ENCODE measurements around the gene MRE11. TPM values are rescaled to one million over a fixed set of nuclear protein-coding genes. Genes with fewer than 3 reads are reported as not detected.

Gene MRE11
- total and polyA plus RNA-seq, 9 donors: 8.0 to 22.6 (median 15.1) TPM

Other genes starting within 250 kb of the MRE11 start
- not detected for gene IZUMO1R, start 189.3 kb downstream of the MRE11 start, total RNA-seq
- not detected for gene IZUMO1R, start 189.3 kb downstream of the MRE11 start, polyA plus RNA-seq (ENCODE audit: insufficient read depth in 1 of 8, insufficient read length in 8 of 8, low replicate concordance in 1 of 8)
- gene GPR83, start 92.4 kb downstream of the MRE11 start, total RNA-seq: 0.09 TPM
- under 1 TPM; 0.16 to 0.31 (median 0.19) TPM for gene GPR83, start 92.4 kb downstream of the MRE11 start, polyA plus RNA-seq (ENCODE audit: insufficient read depth in 1 of 8, insufficient read length in 8 of 8, low replicate concordance in 1 of 8)
- 17.1 TPM for gene ANKRD49, start 140 bp upstream of the MRE11 start, total RNA-seq
- gene ANKRD49, start 140 bp upstream of the MRE11 start, polyA plus RNA-seq (ENCODE audit: insufficient read depth in 1 of 8, insufficient read length in 8 of 8, low replicate concordance in 1 of 8): 10 to 100 TPM; 10.0 to 14.0 (median 12.2) TPM
- not detected for gene C11orf97, start 18.6 kb upstream of the MRE11 start, total RNA-seq
- gene C11orf97, start 18.6 kb upstream of the MRE11 start, polyA plus RNA-seq (ENCODE audit: insufficient read depth in 1 of 8, insufficient read length in 8 of 8, low replicate concordance in 1 of 8): not detected
- 5.0 TPM for gene FUT4, start 50.1 kb upstream of the MRE11 start, total RNA-seq
- 1 to 10 TPM; 5.1 to 7.4 (median 5.4) TPM for gene FUT4, start 50.1 kb upstream of the MRE11 start, polyA plus RNA-seq (ENCODE audit: insufficient read depth in 1 of 8, insufficient read length in 8 of 8, low replicate concordance in 1 of 8)
- gene PIWIL4, start 73.5 kb upstream of the MRE11 start, total RNA-seq: 3.0 TPM
- gene PIWIL4, start 73.5 kb upstream of the MRE11 start, polyA plus RNA-seq (ENCODE audit: insufficient read depth in 1 of 8, insufficient read length in 8 of 8, low replicate concordance in 1 of 8): 1 to 10 TPM; 2.6 to 5.2 (median 3.8) TPM

All from muscle of leg (tissue), 9 donors.